ENCODE measurements around the gene BTG2. TPM values are rescaled to one million over a fixed set of nuclear protein-coding genes. Genes with fewer than 3 reads are reported as not detected.

BTG2 gene
- total RNA-seq, 1 experiment from 2014 or later, result 8.7 TPM

GRCh38 chr1:203325418-203326091 lies 20.2 kb downstream of the BTG2 start:
- peak; percentile 45 for DNase-seq
- no peaks in the 10 kb centered on the region for H3K36me3 ChIP-seq (replicated peaks; ENCODE audit: control insufficient read depth, insufficient read depth, low read length)
- peaks cover 46% of the 10 kb centered on the region for H3K27me3 ChIP-seq (ENCODE audit: control insufficient read depth, insufficient read depth, low read length)
- H3K4me3 ChIP-seq (ENCODE audit: insufficient read depth, low read depth, low read length), result no peak overlapping the region

- DNase-seq, result peak; percentile 98
- Histone ChIP-seq H3K36me3 (replicated peaks; ENCODE audit: control insufficient read depth, insufficient read depth, low read length) (no peaks in the 10 kb centered on the region), H3K27me3 (ENCODE audit: control insufficient read depth, insufficient read depth, low read length) (peaks cover 45% of the 10 kb centered on the region), H3K4me3 (ENCODE audit: insufficient read depth, low read depth, low read length) (peak overlapping the region; percentile 55)
Measured at GRCh38 chr1:203326830-203327683, 21.7 kb downstream of the BTG2 start.

- Histone ChIP-seq H3K27me3 (ENCODE audit: control insufficient read depth, insufficient read depth, low read length) (peaks cover 43% of the 10 kb centered on the region), H3K36me3 (replicated peaks; ENCODE audit: control insufficient read depth, insufficient read depth, low read length) (no peaks in the 10 kb centered on the region)
- DNase-seq, result peak; percentile 85
Measured at GRCh38 chr1:203327684-203328457, 22.6 kb downstream of the BTG2 start.

GRCh38 chr1:203328714-203329122 lies 23.4 kb downstream of the BTG2 start:
- no peaks in the 10 kb centered on the region for H3K36me3 ChIP-seq (replicated peaks; ENCODE audit: control insufficient read depth, insufficient read depth, low read length)
- H3K27me3 ChIP-seq (ENCODE audit: control insufficient read depth, insufficient read depth, low read length), result peaks cover 39% of the 10 kb centered on the region
- peak; percentile 64 for DNase-seq
- no peak overlapping the region for H3K4me3 ChIP-seq (ENCODE audit: insufficient read depth, low read depth, low read length)

More at GRCh38 chr1:203327684-203328457, 22.6 kb downstream of the BTG2 start:
- H3K4me3 ChIP-seq (ENCODE audit: insufficient read depth, low read depth, low read length), result peak overlapping the region; percentile 51

DNA sequence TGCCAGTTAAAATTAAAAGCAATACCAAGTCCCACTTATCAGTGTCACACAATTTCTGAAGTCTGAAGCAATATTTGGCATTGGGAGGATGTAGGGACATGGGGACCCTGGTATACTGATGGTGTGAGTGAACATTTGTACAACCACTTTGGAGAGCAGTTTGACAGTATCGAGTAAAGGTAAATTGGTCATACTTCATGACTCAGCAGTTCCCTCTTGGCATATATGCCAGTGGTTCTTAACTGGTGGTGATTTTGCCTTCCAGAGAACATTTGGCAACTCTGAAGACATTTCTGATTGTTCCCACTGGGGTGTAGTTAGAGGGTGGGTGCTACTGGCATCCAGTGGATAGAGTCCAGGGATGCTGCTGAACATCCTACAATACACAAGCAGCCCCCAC lies 25.9 kb downstream of the BTG2 start:
- peaks cover 18% of the 10 kb centered on the region for H3K27me3 ChIP-seq (ENCODE audit: control insufficient read depth, insufficient read depth, low read length)
- no peak for DNase-seq

DNA sequence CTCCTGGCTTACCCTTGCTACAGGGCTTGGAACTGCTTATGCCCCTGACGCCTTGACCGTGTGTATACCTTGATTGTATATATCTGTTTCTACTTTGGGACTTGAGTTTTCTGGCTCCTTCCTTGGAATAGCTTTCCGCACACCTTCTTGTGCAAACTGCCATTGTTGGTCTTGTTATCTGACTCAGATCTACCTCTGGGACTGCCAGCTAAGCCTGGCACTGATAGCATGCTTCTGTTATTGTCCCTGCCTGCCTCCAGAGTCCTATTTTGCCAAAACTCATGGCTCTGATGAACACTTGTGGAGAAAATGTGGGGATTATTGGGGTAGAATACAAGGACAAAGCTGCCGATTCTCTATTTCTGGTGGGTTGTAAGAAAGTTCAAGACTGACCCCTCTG lies 30.2 kb downstream of the BTG2 start:
- DNase-seq, result no peak
- Histone ChIP-seq H3K27me3 (ENCODE audit: control insufficient read depth, insufficient read depth, low read length) (peaks cover 5% of the 10 kb centered on the region; the same call in 1 of the 2 replicates), H3K36me3 (replicated peaks; ENCODE audit: control insufficient read depth, insufficient read depth, low read length) (no peaks in the 10 kb centered on the region), H3K4me3 (ENCODE audit: insufficient read depth, low read depth, low read length) (no peak overlapping the region)

More for the DNA sequence above, 25.9 kb downstream of the BTG2 start:
- H3K36me3 ChIP-seq (replicated peaks; ENCODE audit: control insufficient read depth, insufficient read depth, low read length), result no peaks in the 10 kb centered on the region
- no peak overlapping the region for H3K4me3 ChIP-seq (ENCODE audit: insufficient read depth, low read depth, low read length)

- no peak overlapping the region for H3K4me3 ChIP-seq (ENCODE audit: insufficient read depth, low read depth, low read length)
- H3K36me3 ChIP-seq (replicated peaks; ENCODE audit: control insufficient read depth, insufficient read depth, low read length), result no peaks in the 10 kb centered on the region
- peaks cover 7% of the 10 kb centered on the region; the same call in 1 of the 2 replicates for H3K27me3 ChIP-seq (ENCODE audit: control insufficient read depth, insufficient read depth, low read length)
- no peak for DNase-seq
Measured at GRCh38 chr1:203336097-203336496, 30.8 kb downstream of the BTG2 start.

- peak; percentile 91 for DNase-seq
- H3K27me3 ChIP-seq (ENCODE audit: control insufficient read depth, insufficient read depth, low read length), result peaks cover 6% of the 10 kb centered on the region; the same call in 1 of the 2 replicates
- H3K4me3 ChIP-seq (ENCODE audit: insufficient read depth, low read depth, low read length), result no peak overlapping the region
- no peaks in the 10 kb centered on the region for H3K36me3 ChIP-seq (replicated peaks; ENCODE audit: control insufficient read depth, insufficient read depth, low read length)
Measured at GRCh38 chr1:203338335-203339036, 33.2 kb downstream of the BTG2 start.

- H3K4me3 ChIP-seq (ENCODE audit: insufficient read depth, low read depth, low read length), result no peak overlapping the region
- DNase-seq, result peak; percentile 91
- H3K27me3 ChIP-seq (ENCODE audit: control insufficient read depth, insufficient read depth, low read length), result peaks cover 6% of the 10 kb centered on the region; the same call in 1 of the 2 replicates
- H3K36me3 ChIP-seq (replicated peaks; ENCODE audit: control insufficient read depth, insufficient read depth, low read length), result no peaks in the 10 kb centered on the region
Measured at GRCh38 chr1:203340112-203340790, 34.9 kb downstream of the BTG2 start.

GRCh38 chr1:203342192-203342940 lies 37.0 kb downstream of the BTG2 start:
- Histone ChIP-seq H3K27me3 (ENCODE audit: control insufficient read depth, insufficient read depth, low read length) (peaks cover 7% of the 10 kb centered on the region; the same call in 1 of the 2 replicates), H3K36me3 (replicated peaks; ENCODE audit: control insufficient read depth, insufficient read depth, low read length) (no peaks in the 10 kb centered on the region), H3K4me3 (ENCODE audit: insufficient read depth, low read depth, low read length) (no peak overlapping the region)
- DNase-seq, result peak; percentile 92

DNA sequence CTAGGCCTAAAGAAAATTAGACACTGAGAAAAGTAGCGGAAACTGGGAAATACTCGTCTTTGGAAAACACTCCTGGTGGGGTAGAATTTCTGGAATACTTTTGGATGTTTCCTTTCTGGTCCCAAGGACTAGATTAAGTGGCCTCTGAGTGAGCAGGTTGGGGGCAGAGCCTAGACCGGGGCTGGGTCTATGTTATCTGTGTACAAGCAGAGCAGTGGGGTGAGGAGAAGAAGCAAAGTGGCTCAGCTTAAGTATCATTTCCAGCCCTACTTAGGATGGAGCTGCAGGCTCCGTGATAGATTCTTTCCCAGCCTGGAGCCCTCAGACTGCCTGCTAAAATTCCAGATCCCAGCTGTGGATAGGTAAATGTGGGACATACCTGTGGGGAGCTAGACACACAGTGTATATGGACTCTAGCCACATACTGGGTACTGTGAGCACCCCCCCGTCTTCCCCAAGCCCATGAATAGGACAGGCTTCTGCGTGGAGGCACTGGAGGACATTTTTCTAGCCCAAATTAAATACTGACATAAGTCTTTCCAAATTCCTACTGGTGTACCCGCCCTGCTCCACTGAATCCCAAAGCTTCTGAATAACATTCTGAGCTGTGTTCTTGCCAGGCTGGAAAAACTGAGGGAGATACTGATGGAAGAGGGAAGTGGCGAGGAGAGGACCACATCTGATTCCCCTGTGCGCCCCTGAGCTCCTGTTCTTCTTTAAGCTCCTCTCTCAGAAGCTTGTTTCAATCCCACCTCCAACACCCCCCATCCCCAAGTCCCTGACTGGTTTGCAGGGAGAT lies 38.8 kb downstream of the BTG2 start:
- H3K4me3 ChIP-seq (ENCODE audit: insufficient read depth, low read depth, low read length), result no peak overlapping the region
- peaks cover 7% of the 10 kb centered on the region; the same call in 1 of the 2 replicates for H3K27me3 ChIP-seq (ENCODE audit: control insufficient read depth, insufficient read depth, low read length)
- DNase-seq, result no peak
- no peaks in the 10 kb centered on the region for H3K36me3 ChIP-seq (replicated peaks; ENCODE audit: control insufficient read depth, insufficient read depth, low read length)

DNA sequence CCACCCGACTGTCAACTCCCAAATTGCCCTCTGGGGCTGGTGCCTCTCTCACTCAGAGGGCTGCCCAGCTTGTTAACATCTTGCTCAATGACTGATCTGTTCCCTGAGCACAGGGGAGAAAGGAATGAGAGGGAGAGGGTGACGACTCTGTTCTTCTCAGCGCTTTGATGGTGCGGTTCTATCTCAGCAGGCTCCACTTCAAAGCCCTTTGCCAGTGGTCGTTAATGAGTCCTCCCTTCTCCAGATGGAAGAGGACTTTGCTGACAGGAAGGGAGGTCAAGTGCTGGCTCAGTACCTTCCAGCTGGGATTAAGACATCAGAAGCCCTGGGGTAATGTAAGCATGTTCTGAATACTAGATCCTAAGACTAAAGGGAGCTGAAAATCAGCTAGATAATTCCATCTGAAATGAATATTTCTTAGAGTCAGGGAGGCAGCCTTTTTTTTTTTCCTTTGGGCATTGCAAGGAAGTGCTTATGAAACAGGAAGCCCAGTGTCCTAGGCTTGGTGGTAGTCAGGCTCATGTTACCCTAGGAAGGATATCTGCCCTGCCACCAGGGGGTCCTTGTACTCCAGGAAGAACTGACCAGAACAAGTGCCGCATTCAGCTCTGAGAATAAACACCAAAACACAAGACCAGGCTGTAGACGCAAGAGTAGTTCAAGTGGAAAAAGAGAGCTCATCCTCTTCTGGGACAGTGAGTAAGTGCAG lies 40.9 kb downstream of the BTG2 start:
- Histone ChIP-seq H3K4me3 (ENCODE audit: insufficient read depth, low read depth, low read length) (no peak overlapping the region), H3K27me3 (ENCODE audit: control insufficient read depth, insufficient read depth, low read length) (peaks cover 7% of the 10 kb centered on the region; the same call in 1 of the 2 replicates), H3K36me3 (replicated peaks; ENCODE audit: control insufficient read depth, insufficient read depth, low read length) (no peaks in the 10 kb centered on the region)
- DNase-seq, result no peak
